Ishikawa (cell line): ENCODE measurements around the gene BCKDHA.

ENCODE experiments used
- CEBPB ChIP-seq: IDR thresholded peaks from 2 replicates; pipeline ENCODE4 v1.6.1; 2012
- CREB1 ChIP-seq: IDR thresholded peaks from 2 replicates; pipeline ENCODE4 v1.6.1; 2012; ENCODE audit warnings: low read depth
- RAD21 ChIP-seq: IDR thresholded peaks from 2 replicates; pipeline ENCODE4 v1.6.1; 2012; ENCODE audit warnings: low read depth
- TAF1 ChIP-seq: IDR thresholded peaks from 2 replicates; pipeline ENCODE4 v1.6.1; 2012; ENCODE audit warnings: low read depth, mild to moderate bottlenecking
- YY1 ChIP-seq: IDR thresholded peaks from 2 replicates; pipeline ENCODE4 v1.6.1; 2012; ENCODE audit warnings: low read depth

DNA sequence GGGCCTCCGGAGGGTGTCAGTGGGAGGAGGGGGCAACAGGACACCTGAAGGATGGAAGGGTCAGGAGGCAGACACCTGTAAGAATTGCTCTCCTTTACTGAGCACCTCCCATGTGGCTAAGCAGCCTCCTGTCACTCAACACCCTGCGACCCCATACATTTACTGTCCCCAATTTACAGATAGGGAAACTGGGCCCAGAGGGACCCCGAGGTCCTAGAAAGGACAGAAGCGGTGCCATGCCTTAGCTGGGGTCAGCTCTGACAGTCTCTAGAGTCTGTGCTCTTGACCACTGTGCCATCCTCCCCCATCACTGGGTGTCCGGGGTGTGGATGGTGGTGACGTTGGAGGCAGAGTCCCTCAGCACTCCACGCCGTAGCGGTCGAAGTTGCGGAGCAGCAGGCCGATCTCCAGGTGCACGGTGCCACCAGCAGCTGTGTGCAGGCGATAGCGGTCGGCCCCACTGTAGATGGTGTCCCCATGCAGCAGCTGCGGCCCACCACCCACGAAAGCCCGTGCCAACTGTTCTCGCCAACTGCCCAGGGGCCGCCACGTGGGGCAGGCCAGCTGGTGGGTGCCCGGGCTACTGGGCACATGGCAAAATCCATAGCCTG, 43.2 kb upstream of the BCKDHA start:
- no peak for TF ChIP-seq YY1
- no peak for TF ChIP-seq RAD21
- TF ChIP-seq CEBPB: no peak
- TF ChIP-seq CREB1: no peak
- no peak for TF ChIP-seq TAF1
